B cell (primary cell): ENCODE measurements around the gene ATP5PB. TPM values are rescaled to one million over a fixed set of nuclear protein-coding genes. Genes with fewer than 3 reads are reported as not detected.

Experiments used
- ATAC-seq: fragments of 200-7000 bp; cut with Tn5 transposase; one replicate; pipeline ENCODE4 v1.10.0; 2021; ENCODE audit warnings: low read depth, mild to moderate bottlenecking, moderate number of reproducible peaks, moderate library complexity
- CTCF ChIA-PET: fragments of 350-600 bp; sonication (Branson Sonifier 250); formaldehyde crosslinking; loops from one replicate; lab custom pipeline; 2021; ENCODE audit warnings: antibody characterized with exemption, inconsistent platforms; lab: Charles Lee
- POLR2A ChIA-PET: fragments of 350-600 bp; sonication (Branson Sonifier 250); formaldehyde crosslinking; loops from one replicate; lab custom pipeline; 2021; ENCODE audit warnings: antibody characterized with exemption; lab: Charles Lee
- DNase-seq: peaks from one replicate; pipeline ENCODE4 v3.0.0; 2013
- H2AFZ ChIP-seq: 2 replicates; pipeline ENCODE4 v1.6.1; 2012; ENCODE audit warnings: mild to moderate bottlenecking, low read depth, low read length; ENCODE audit not compliant: insufficient read depth, poor library complexity, severe bottlenecking
- H3K27ac ChIP-seq, 2 donors: 1 replicate in 1 of 2; 2 replicates in 1 of 2; pipeline ENCODE4 v1.5.1; 2012 to 2013; ENCODE audit warnings: low read length in 2 of 2, mild to moderate bottlenecking in 2 of 2, moderate library complexity in 1 of 2
- H3K27me3 ChIP-seq, 4 experiments: fragments of 200-600 bp in 1 of 4; sonication (generic) in 1 of 4; replicated peaks in 1 of 4; 1 replicate in 2 of 4; 2 replicates in 2 of 4; pipeline versions ENCODE4 v1.6.1 to v1.7.0; 2013 to 2016; ENCODE audit warnings: low read length in 3 of 4, mild to moderate bottlenecking in 2 of 4, mixed read lengths in 1 of 4, moderate library complexity in 1 of 4; ENCODE audit not compliant: insufficient read depth in 4 of 4, control insufficient read depth in 3 of 4; ENCODE audit errors: control extremely low read depth in 1 of 4
- H3K36me3 ChIP-seq, 2 experiments: replicated peaks in 1 of 2; 1 replicate in 1 of 2; 2 replicates in 1 of 2; pipeline versions ENCODE4 v1.6.1 to v1.7.1; 2013; ENCODE audit warnings: low read length in 1 of 2; ENCODE audit not compliant: insufficient read depth in 2 of 2, control insufficient read depth in 1 of 2; ENCODE audit errors: control extremely low read depth in 1 of 2, extremely low read depth in 1 of 2
- H3K4me1 ChIP-seq, 2 donors: fragments of 200-600 bp in 1 of 2; sonication (generic) in 1 of 2; 1 replicate in 1 of 2; 2 replicates in 1 of 2; pipeline versions ENCODE4 v1.5.1 to v1.6.1; 2013 to 2017; ENCODE audit warnings: low read length in 2 of 2; ENCODE audit not compliant: control insufficient read depth in 2 of 2, insufficient read depth in 2 of 2
- H3K4me2 ChIP-seq: replicated peaks from 2 replicates; pipeline ENCODE3; 2012; ENCODE audit warnings: mild to moderate bottlenecking, low read depth, low read length; ENCODE audit not compliant: poor library complexity, severe bottlenecking
- H3K4me3 ChIP-seq, 5 experiments: fragments of 200-600 bp in 1 of 5; sonication (generic) in 1 of 5; 1 replicate in 3 of 5; 2 replicates in 2 of 5; pipeline versions ENCODE4 v1.5.1 to v1.7.0; 2011 to 2016; ENCODE audit warnings: low read length in 4 of 5, mild to moderate bottlenecking in 4 of 5, low read depth in 2 of 5, control low read depth in 1 of 5, moderate library complexity in 1 of 5; ENCODE audit not compliant: insufficient read depth in 1 of 5; ENCODE audit errors: control extremely low read depth in 1 of 5, extremely low read depth in 1 of 5
- H3K79me2 ChIP-seq: fragments of 200-600 bp; sonication (generic); one replicate; pipeline ENCODE4 v1.6.0; 2016; ENCODE audit warnings: low read length; ENCODE audit not compliant: control insufficient read depth, insufficient read depth
- H3K9ac ChIP-seq: fragments of 200-600 bp; sonication (generic); 2 replicates; pipeline ENCODE4 v1.6.1; 2017; ENCODE audit warnings: mild to moderate bottlenecking, low read length, moderate library complexity
- H3K9me3 ChIP-seq, 3 donors: one replicate each; pipeline versions ENCODE4 v1.6.1 to v1.7.1; 2013; ENCODE audit warnings: low read length in 2 of 3; ENCODE audit not compliant: control insufficient read depth in 2 of 3, insufficient read depth in 1 of 3; ENCODE audit errors: control extremely low read depth in 1 of 3
- H4K20me1 ChIP-seq: 2 replicates; pipeline ENCODE4 v1.6.0; 2012; ENCODE audit warnings: mild to moderate bottlenecking, low read length; ENCODE audit not compliant: insufficient read depth, control insufficient read depth, poor library complexity, severe bottlenecking
- H3K27ac Mint-ChIP-seq: one replicate; pipeline ENCODE4 v1.8.0; 2021; ENCODE audit warnings: mixed read lengths
- H3K27me3 Mint-ChIP-seq: one replicate; pipeline ENCODE4 v1.8.0; 2021; ENCODE audit warnings: mixed read lengths
- H3K4me1 Mint-ChIP-seq: one replicate; pipeline ENCODE4 v1.8.0; 2021; ENCODE audit warnings: mixed read lengths
- H3K4me3 Mint-ChIP-seq: one replicate; pipeline ENCODE4 v1.8.0; 2021; ENCODE audit warnings: mixed read lengths
- H3K9me3 Mint-ChIP-seq: one replicate; pipeline ENCODE4 v1.8.0; 2022; ENCODE audit warnings: mixed read lengths; ENCODE audit not compliant: insufficient read depth
- EZH2 ChIP-seq: IDR thresholded peaks from 2 replicates; pipeline ENCODE4 v1.6.1; 2012; ENCODE audit warnings: borderline replicate concordance, low read depth, mild to moderate bottlenecking, moderate library complexity, low read length; ENCODE audit not compliant: insufficient read depth, poor library complexity, severe bottlenecking
- WGBS: methylation state at CpG from one replicate; pipeline ENCODE4 v1.1.5; 2013; ENCODE audit warnings: missing lambda C conversion rate; ENCODE audit not compliant: insufficient coverage; 5-methylcytosine and 5-hydroxymethylcytosine counted together
- intact Hi-C: fragments of 100-400 bp; cut with micrococcal nuclease; formaldehyde crosslinking; loops from one replicate; pipeline ENCODE4 v1.10.0; 2022
- polyA plus RNA-seq: library from polyadenylated mRNA; depleted of rRNA; stranded (reverse); fragments of >200 nt; gene quantifications from 2 replicates; pipeline ENCODE4 v1.2.3, GENCODE V29; 2012
- total RNA-seq, 2 donors: library from RNA; stranded (reverse); fragments of 120-200 nt in 1 of 2; gene quantifications; 1 replicate in 1 of 2; 2 replicates in 1 of 2; pipeline versions ENCODE4 v1.2.3 to v1.2.4, GENCODE V29; 2013 to 2022
- TF ChIP-seq, protein P1 (sequence below): fragments of 200-600 bp; IDR thresholded peaks from one replicate; pipeline ENCODE4 v1.8.0; 2022; ENCODE audit warnings: antibody characterized with exemption, mild to moderate bottlenecking

The ATP5PB gene
- total and polyA plus RNA-seq, 2 donors (not counting 1 experiment from before 2014, with no cell fraction given), result 81.2 to 110 TPM

DNA sequence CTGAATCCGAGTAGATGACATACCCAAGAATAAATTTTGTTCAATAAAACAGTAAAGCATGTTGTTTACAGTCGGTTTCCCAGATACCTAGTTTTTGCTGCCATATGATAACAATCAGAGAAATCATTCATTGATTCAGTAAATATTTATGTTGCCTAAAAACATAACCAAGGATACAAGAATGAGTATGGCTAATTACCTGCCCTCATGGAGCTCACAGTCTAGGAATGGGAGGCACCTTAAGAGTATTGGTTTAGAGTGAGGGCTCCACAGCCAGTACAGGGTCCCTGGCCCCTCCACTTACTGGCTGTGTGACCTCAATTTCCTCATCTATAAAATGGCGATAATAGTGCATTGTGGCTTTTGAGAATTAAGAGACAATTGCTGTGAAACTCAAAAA, 921 bp downstream of the ATP5PB start:
- H3K9ac ChIP-seq, result peak overlapping the region; percentile 99
- peaks cover 80% of the 10 kb centered on the region for H3K4me1 Mint-ChIP-seq
- ChIA-PET POLR2A (interaction anchor here (0.7 kb wide), 1 partner anchor 54 kb away, joined by 3 read pairs; no protein-coding TSS in a partner anchor), CTCF (interaction anchor here (0.8 to 2.2 kb wide), 3 partner anchors 31 to 138 kb away, joined by 3 to 14 read pairs (median 4); no protein-coding TSS in a partner anchor)
- DNase-seq (no peak), ATAC-seq (no peak)
- H3K27me3 Mint-ChIP-seq, result no peaks in the 10 kb centered on the region
- peak overlapping the region; percentile 76 to 94 (median 85) for H3K4me3 ChIP-seq
- peaks cover 0 to 49% of the 10 kb centered on the region in 2 experiments for H3K36me3 ChIP-seq
- no CpG with 5 or more reads among the region's 3 CpGs for WGBS
- H3K27ac ChIP-seq, result peak overlapping the region in 1 of 2 donors; percentile 95
- H3K9me3 Mint-ChIP-seq, result no peaks in the 10 kb centered on the region
- H3K27ac Mint-ChIP-seq, result peak overlapping the region; percentile 99
- no peak for TF ChIP-seq EZH2
- H3K4me2 ChIP-seq, result peak overlapping the region; percentile 94
- no peaks in the 10 kb centered on the region for H3K27me3 ChIP-seq
- peaks cover 24% of the 10 kb centered on the region for H4K20me1 ChIP-seq
- H3K9me3 ChIP-seq, result no peaks in the 10 kb centered on the region
- H2AFZ ChIP-seq, result peak overlapping the region; percentile 97
- H3K79me2 ChIP-seq, result peaks cover 68% of the 10 kb centered on the region
- peak overlapping the region; percentile 100 for H3K4me3 Mint-ChIP-seq
- H3K4me1 ChIP-seq, result peaks cover 47 to 55% of the 10 kb centered on the region in 2 donors
- intact Hi-C loops, result no loop called here

DNA sequence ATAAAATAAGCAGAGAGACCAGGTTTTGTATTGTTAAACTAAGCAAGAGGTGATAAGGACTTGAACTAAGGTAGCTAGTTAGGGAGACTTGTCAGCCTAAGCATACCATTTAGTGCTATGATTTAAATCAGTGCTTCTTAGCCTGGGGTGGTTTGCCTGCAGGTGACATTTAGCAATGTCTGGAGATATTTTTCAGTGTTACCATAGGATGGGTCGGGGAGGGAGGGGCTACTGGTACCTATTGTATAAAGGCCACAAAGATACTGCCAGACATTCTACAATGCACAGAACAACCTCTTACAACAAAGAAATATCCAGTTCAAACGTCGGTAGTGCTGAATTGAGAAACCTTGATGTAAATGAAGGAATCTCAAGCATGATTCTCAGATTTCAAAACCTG, 3.3 kb downstream of the ATP5PB start:
- H3K79me2 ChIP-seq, result peaks cover 77% of the 10 kb centered on the region
- WGBS, result no CpG with 5 or more reads among the region's 3 CpGs
- H3K4me1 ChIP-seq, result peaks cover 50% of the 10 kb centered on the region in 2 donors
- H3K36me3 ChIP-seq, result peaks cover 10 to 48% of the 10 kb centered on the region in 2 experiments
- no peaks in the 10 kb centered on the region for H3K27me3 ChIP-seq
- TF ChIP-seq EZH2, result no peak
- TF ChIP-seq, protein P1, sequence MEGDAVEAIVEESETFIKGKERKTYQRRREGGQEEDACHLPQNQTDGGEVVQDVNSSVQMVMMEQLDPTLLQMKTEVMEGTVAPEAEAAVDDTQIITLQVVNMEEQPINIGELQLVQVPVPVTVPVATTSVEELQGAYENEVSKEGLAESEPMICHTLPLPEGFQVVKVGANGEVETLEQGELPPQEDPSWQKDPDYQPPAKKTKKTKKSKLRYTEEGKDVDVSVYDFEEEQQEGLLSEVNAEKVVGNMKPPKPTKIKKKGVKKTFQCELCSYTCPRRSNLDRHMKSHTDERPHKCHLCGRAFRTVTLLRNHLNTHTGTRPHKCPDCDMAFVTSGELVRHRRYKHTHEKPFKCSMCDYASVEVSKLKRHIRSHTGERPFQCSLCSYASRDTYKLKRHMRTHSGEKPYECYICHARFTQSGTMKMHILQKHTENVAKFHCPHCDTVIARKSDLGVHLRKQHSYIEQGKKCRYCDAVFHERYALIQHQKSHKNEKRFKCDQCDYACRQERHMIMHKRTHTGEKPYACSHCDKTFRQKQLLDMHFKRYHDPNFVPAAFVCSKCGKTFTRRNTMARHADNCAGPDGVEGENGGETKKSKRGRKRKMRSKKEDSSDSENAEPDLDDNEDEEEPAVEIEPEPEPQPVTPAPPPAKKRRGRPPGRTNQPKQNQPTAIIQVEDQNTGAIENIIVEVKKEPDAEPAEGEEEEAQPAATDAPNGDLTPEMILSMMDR, result no peak
- H3K27ac ChIP-seq, result no peak overlapping the region
- H3K9ac ChIP-seq, result no peak overlapping the region
- H3K4me3 Mint-ChIP-seq, result no peak overlapping the region
- ChIA-PET CTCF (interaction anchor here (0.9 to 1.9 kb wide), 8 partner anchors 10 to 262 kb away, joined by 3 to 8 read pairs (median 5); no protein-coding TSS in a partner anchor), POLR2A (interaction anchor here (0.7 to 1.1 kb wide), 3 partner anchors 25 to 1148 kb away, joined by 3 to 4 read pairs (median 3); no protein-coding TSS in a partner anchor)
- no peak overlapping the region for H3K4me2 ChIP-seq
- no peaks in the 10 kb centered on the region for H3K9me3 ChIP-seq
- H3K27me3 Mint-ChIP-seq, result no peaks in the 10 kb centered on the region
- intact Hi-C loops, result no loop called here
- H3K27ac Mint-ChIP-seq, result no peak overlapping the region
- peaks cover 75% of the 10 kb centered on the region for H3K4me1 Mint-ChIP-seq
- no peak overlapping the region for H3K4me3 ChIP-seq
- no peak for DNase-seq
- peaks cover 24% of the 10 kb centered on the region for H4K20me1 ChIP-seq
- H3K9me3 Mint-ChIP-seq, result no peaks in the 10 kb centered on the region
- no peak overlapping the region for H2AFZ ChIP-seq
- ATAC-seq, result no peak
